Activated CD8-positive, alpha-beta memory T cell treated with anti-CD3 and anti-CD28 coated beads for 1 hour (primary cell): ENCODE measurements around the gene NDUFB7.
"Not testable (repeated sequence)": the region's sequence is repeated elsewhere in the genome, so short reads cannot be mapped to it uniquely, and the experiment has no call there.

Experiments used
- DNase-seq, 2 donors: peaks; one replicate each; pipeline ENCODE4 v3.0.0-alpha.2; 2020; ENCODE audit warnings: low read depth in 1 of 2; ENCODE audit errors: extremely low read depth in 1 of 2

Gene NDUFB7

GRCh38 chr19:14554382-14554812, 17.5 kb downstream of the NDUFB7 start:
- DNase-seq, result no peak

- DNase-seq, result no peak
Measured at GRCh38 chr19:14553939-14554243, 18.0 kb downstream of the NDUFB7 start.

- no peak for DNase-seq
Measured at GRCh38 chr19:14553042-14553938, 18.6 kb downstream of the NDUFB7 start.

GRCh38 chr19:14552006-14552360, 19.9 kb downstream of the NDUFB7 start:
- DNase-seq, result not testable (repeated sequence)

- peak; percentile 61 to 63 for DNase-seq
Measured at GRCh38 chr19:14551134-14552005, 20.5 kb downstream of the NDUFB7 start.

- DNase-seq, result no peak
Measured at GRCh38 chr19:14550201-14550754, 21.6 kb downstream of the NDUFB7 start.

- DNase-seq, result no peak
Measured at GRCh38 chr19:14545716-14546082, 26.2 kb downstream of the NDUFB7 start.

GRCh38 chr19:14544977-14545715, 26.7 kb downstream of the NDUFB7 start:
- no peak for DNase-seq

- no peak for DNase-seq
Measured at GRCh38 chr19:14544047-14544446, 27.8 kb downstream of the NDUFB7 start.

- DNase-seq, result no peak
Measured at GRCh38 chr19:14542711-14543328, 29.0 kb downstream of the NDUFB7 start.

GRCh38 chr19:14541979-14542378, 29.9 kb downstream of the NDUFB7 start:
- not testable (repeated sequence) for DNase-seq

- no peak for DNase-seq
Measured at GRCh38 chr19:14540741-14541525, 30.9 kb downstream of the NDUFB7 start.

GRCh38 chr19:14536926-14537692, 34.8 kb downstream of the NDUFB7 start:
- DNase-seq, result no peak

GRCh38 chr19:14533450-14533849, 38.4 kb downstream of the NDUFB7 start:
- DNase-seq, result no peak

- no peak for DNase-seq
Measured at GRCh38 chr19:14530506-14530905, 41.4 kb downstream of the NDUFB7 start.

- DNase-seq, result no peak
Measured at GRCh38 chr19:14530005-14530348, 41.9 kb downstream of the NDUFB7 start.

GRCh38 chr19:14529254-14530004, 42.4 kb downstream of the NDUFB7 start, which contains the start of gene TECR:
TSS of gene TECR (plus strand) at chr19:14529594. CDS start at chr19:14529697, 103 bp downstream.
- DNase-seq, result peak; percentile 100
